ENCODE data around the gene BEND6.

Gene BEND6

DNA sequence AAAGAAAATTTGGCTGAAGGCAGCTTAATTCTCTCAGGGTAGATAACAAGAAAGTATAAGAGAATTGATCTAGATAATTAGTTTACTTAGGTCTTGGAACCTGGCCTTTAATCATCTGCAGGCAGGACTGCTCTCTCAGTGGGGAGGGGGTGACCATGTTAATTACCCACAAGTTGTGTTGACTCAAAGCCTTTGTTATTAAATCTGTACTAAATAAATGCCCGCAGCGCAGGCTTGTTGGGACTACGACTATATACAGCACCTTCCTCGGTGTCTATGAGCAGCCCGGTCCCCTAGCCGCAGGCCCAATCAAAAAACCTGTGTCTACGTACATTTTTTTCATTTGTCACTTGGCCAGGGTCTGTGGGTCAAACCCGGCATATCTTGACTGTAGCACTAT, 119.5 kb downstream of the BEND6 start:
- H3K4me3 ChIP-seq (ENCODE audit: low read depth, low read length), result no peak overlapping the region
- TF ChIP-seq, protein P1, sequence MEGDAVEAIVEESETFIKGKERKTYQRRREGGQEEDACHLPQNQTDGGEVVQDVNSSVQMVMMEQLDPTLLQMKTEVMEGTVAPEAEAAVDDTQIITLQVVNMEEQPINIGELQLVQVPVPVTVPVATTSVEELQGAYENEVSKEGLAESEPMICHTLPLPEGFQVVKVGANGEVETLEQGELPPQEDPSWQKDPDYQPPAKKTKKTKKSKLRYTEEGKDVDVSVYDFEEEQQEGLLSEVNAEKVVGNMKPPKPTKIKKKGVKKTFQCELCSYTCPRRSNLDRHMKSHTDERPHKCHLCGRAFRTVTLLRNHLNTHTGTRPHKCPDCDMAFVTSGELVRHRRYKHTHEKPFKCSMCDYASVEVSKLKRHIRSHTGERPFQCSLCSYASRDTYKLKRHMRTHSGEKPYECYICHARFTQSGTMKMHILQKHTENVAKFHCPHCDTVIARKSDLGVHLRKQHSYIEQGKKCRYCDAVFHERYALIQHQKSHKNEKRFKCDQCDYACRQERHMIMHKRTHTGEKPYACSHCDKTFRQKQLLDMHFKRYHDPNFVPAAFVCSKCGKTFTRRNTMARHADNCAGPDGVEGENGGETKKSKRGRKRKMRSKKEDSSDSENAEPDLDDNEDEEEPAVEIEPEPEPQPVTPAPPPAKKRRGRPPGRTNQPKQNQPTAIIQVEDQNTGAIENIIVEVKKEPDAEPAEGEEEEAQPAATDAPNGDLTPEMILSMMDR (IDR thresholded peaks at IDR 0.05; ENCODE audit: low read depth, low read length), result no peak
- TF ChIP-seq, protein P2, sequence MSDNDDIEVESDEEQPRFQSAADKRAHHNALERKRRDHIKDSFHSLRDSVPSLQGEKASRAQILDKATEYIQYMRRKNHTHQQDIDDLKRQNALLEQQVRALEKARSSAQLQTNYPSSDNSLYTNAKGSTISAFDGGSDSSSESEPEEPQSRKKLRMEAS (IDR thresholded peaks at IDR 0.05; ENCODE audit: low read depth, low read length), result no peak
- no peak for TF ChIP-seq POLR2A (IDR thresholded peaks at IDR 0.05; ENCODE audit: extremely low read depth, insufficient read length)
- TF ChIP-seq MYC (IDR thresholded peaks at IDR 0.05; ENCODE audit: low read depth, low read length), result no peak
- no peak for DNase-seq (ENCODE audit: low read depth)

DNA sequence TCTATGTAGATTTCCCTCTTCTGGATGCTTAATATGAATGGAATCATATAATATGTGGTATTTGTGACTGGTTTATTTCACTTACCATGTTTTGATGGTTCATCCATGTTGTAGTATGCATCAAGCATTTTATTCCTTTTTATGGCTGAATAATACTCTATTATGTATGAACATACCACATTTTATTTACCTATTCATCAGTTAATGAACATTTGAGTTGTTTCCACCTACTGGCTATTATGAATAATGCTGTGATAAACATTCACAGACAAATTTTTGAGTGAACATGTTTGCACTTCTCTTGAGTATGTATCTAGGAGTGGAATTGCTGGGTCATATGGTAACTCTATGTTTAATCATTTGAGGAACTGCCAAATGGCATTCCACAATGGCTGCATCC, 120.2 kb downstream of the BEND6 start:
- TF ChIP-seq POLR2A (IDR thresholded peaks at IDR 0.05; ENCODE audit: extremely low read depth, insufficient read length) (no peak), MYC (IDR thresholded peaks at IDR 0.05; ENCODE audit: low read depth, low read length) (no peak)
- TF ChIP-seq, protein P2 (IDR thresholded peaks at IDR 0.05; ENCODE audit: low read depth, low read length), result no peak
- TF ChIP-seq, protein P1 (IDR thresholded peaks at IDR 0.05; ENCODE audit: low read depth, low read length), result no peak
- no peak for DNase-seq (ENCODE audit: low read depth)
- H3K4me3 ChIP-seq (ENCODE audit: low read depth, low read length), result no peak overlapping the region
